Esophagus muscularis mucosa (tissue), 4 donors: ENCODE results near the gene ATP11A. TPM values are rescaled to one million over a fixed set of nuclear protein-coding genes. Genes with fewer than 3 reads are reported as not detected.

Experiments
- DNase-seq: peaks from one replicate; pipeline ENCODE4 v3.0.0-alpha.2; 2017; ENCODE audit errors: extremely low spot score
- H3K27ac ChIP-seq, 4 donors: fragments of 200-600 bp; sonication (generic); replicated peaks in 1 of 4; 1 replicate in 3 of 4; 2 replicates in 1 of 4; pipeline ENCODE4 v1.5.1; 2016 to 2019; ENCODE audit warnings: mild to moderate bottlenecking in 1 of 4
- H3K27me3 ChIP-seq, 4 donors: fragments of 200-600 bp; sonication (generic); one replicate each; pipeline versions ENCODE4 v1.5.1 to v1.6.0; 2016 to 2019
- H3K36me3 ChIP-seq, 4 donors: fragments of 200-600 bp; sonication (generic); one replicate each; pipeline ENCODE4 v1.5.1; 2016 to 2019
- H3K4me1 ChIP-seq, 4 donors: fragments of 200-600 bp; sonication (generic); one replicate each; pipeline ENCODE4 v1.5.1; 2016 to 2019
- H3K4me3 ChIP-seq, 4 donors: fragments of 200-600 bp; sonication (generic); 1 replicate in 2 of 4; 2 replicates in 2 of 4; pipeline ENCODE4 v1.5.1; 2016 to 2019; ENCODE audit warnings: mild to moderate bottlenecking in 4 of 4, moderate library complexity in 1 of 4
- H3K9me3 ChIP-seq, 4 donors: fragments of 200-600 bp; sonication (generic); 1 replicate in 3 of 4; 2 replicates in 1 of 4; pipeline ENCODE4 v1.5.1; 2016 to 2019
- CTCF ChIP-seq, 3 experiments: fragments of 200-600 bp in 2 of 3; fragments of 450-650 bp in 1 of 3; sonication (generic) in 2 of 3; IDR thresholded peaks; one replicate each; pipeline ENCODE4 v1.5.1; 2017 to 2019; ENCODE audit warnings: antibody characterized with exemption in 3 of 3, mild to moderate bottlenecking in 2 of 3, moderate library complexity in 1 of 3
- EP300 ChIP-seq: sonication (generic); formaldehyde crosslinking; IDR thresholded peaks from one replicate; pipeline ENCODE4 v1.6.1; 2017; ENCODE audit warnings: antibody characterized with exemption
- POLR2A ChIP-seq: fragments of 450-650 bp; IDR thresholded peaks from one replicate; pipeline ENCODE4 v1.6.1; 2017; ENCODE audit warnings: antibody characterized with exemption, moderate library complexity, mild to moderate bottlenecking, low read depth
- POLR2AphosphoS5 ChIP-seq, 2 donors: sonication (generic); formaldehyde crosslinking; IDR thresholded peaks; one replicate each; pipeline ENCODE4 v1.6.1; 2017; ENCODE audit warnings: antibody characterized with exemption in 2 of 2
- WGBS: methylation state at CpG from one replicate; pipeline ENCODE4 v1.1.5; 2018; 5-methylcytosine and 5-hydroxymethylcytosine counted together
- intact Hi-C: fragments of 100-400 bp; cut with DNase I; formaldehyde crosslinking; loops from one replicate; pipeline ENCODE4 v1.15.1; 2023
- total RNA-seq, 4 donors: library from RNA; depleted of rRNA; stranded (reverse); fragments of >200 nt; gene quantifications; one replicate each; pipeline versions ENCODE4 v1.1.0 to v1.2.1, GENCODE V29; 2016

Gene ATP11A
- total RNA-seq, 4 donors from 2014 or later: 11.2 to 27.8 (median 14.3) TPM

- WGBS: over 99% methylated on average over 6 of the region's 6 CpGs
- Histone ChIP-seq H3K27me3 (no peaks in the 10 kb centered on the region), H3K27ac (no peak overlapping the region), H3K36me3 (peaks cover 0 to 3% (median 0%) of the 10 kb centered on the region in 4 donors), H3K4me1 (peaks cover 0 to 14% (median 3%) of the 10 kb centered on the region in 4 donors), H3K9me3 (no peaks in the 10 kb centered on the region), H3K4me3 (no peak overlapping the region)
- intact Hi-C loops: no loop called here
- DNase-seq: no peak
- no peak for TF ChIP-seq CTCF (IDR thresholded peaks at IDR 0.05)
Measured at GRCh38 chr13:112733112-112733511, 43.3 kb downstream of the ATP11A start.

DNA sequence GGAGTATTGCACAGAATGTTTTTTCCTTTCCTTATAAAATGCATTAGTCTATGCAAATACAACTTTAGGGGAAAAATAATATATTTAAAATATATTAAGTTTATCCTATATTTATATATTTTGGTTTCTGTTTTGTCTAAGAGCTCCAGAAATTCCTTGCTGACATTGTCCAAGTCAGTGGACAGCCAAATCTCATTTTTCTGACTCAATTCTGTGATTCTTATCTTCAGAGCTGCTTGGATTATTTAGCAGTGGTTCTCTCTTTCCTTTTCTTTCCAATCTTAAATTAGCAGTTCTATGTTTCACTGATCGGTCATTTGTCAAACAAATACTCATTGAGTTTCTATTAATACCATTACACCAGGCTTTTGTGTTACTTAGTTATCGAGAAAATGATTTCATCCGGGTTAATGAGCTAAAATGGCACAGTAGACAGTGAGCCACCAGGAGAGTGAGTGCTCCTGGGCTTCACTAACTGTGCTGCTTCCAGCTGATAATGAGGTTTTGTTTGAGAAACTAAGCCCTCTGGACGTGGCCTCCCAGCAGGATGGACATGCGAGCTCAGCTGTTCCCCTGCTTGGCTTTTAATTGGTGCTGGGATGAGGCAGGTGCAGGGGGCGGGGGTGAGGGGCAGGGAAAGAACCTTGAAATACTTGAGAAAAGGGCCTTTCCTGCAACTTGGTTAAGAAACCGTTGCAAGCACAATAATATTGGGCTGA lies 44.0 kb downstream of the ATP11A start:
- intact Hi-C loops: no loop called here
- no peaks in the 10 kb centered on the region for H3K9me3 ChIP-seq
- no peak for DNase-seq
- no peaks in the 10 kb centered on the region for H3K27me3 ChIP-seq
- TF ChIP-seq POLR2AphosphoS5 (IDR thresholded peaks at IDR 0.05) (no peak), POLR2A (no peak), EP300 (no peak), CTCF (IDR thresholded peaks at IDR 0.05) (no peak)
- H3K27ac ChIP-seq: no peak overlapping the region
- no peak overlapping the region for H3K4me3 ChIP-seq
- WGBS: 62% methylated on average over 7 of the region's 7 CpGs
- peaks cover 0 to 10% (median 3%) of the 10 kb centered on the region in 4 donors for H3K4me1 ChIP-seq
- peaks cover 0 to 3% (median 0%) of the 10 kb centered on the region in 4 donors for H3K36me3 ChIP-seq

- TF ChIP-seq POLR2AphosphoS5 (IDR thresholded peaks at IDR 0.05) (no peak), EP300 (no peak), CTCF (IDR thresholded peaks at IDR 0.05) (no peak), POLR2A (no peak)
- WGBS: 80% methylated on average over 17 of the region's 17 CpGs
- no peaks in the 10 kb centered on the region for H3K9me3 ChIP-seq
- peaks cover 0 to 3% (median 0%) of the 10 kb centered on the region in 4 donors for H3K36me3 ChIP-seq
- H3K4me3 ChIP-seq: no peak overlapping the region
- H3K27me3 ChIP-seq: no peaks in the 10 kb centered on the region
- H3K4me1 ChIP-seq: peaks cover 0 to 6% (median 3%) of the 10 kb centered on the region in 4 donors
- no peak for DNase-seq
- no peak overlapping the region for H3K27ac ChIP-seq
- intact Hi-C loops: no loop called here
Measured at GRCh38 chr13:112734696-112735547, 45.1 kb downstream of the ATP11A start.

DNA sequence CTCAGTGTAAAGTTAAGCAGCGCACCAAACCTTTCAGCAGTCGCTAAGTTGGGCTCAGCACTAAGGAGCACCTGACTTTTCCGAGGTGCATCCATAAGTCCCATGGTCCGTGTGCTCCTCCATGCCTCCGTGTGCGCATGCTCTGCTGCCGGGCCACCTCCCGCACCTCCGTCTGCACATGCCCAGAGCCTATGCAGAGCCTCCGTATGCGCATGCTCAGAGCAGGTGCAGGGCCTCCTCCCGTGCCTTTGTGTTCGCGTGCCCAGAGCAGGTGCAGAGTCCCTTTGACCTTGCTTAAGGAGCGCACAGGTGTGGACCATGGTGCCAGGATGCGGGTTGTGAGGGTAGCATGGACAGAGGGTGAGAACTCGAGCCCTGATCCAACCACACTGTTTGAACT lies 46.0 kb downstream of the ATP11A start:
- Histone ChIP-seq H3K27ac (no peak overlapping the region), H3K4me3 (no peak overlapping the region), H3K4me1 (peaks cover under 1 to 12% (median 9%) of the 10 kb centered on the region in 4 donors), H3K27me3 (no peaks in the 10 kb centered on the region), H3K36me3 (peaks cover 0 to 3% (median 0%) of the 10 kb centered on the region in 4 donors), H3K9me3 (no peaks in the 10 kb centered on the region)
- TF ChIP-seq CTCF (IDR thresholded peaks at IDR 0.05) (no peak), POLR2A (no peak), POLR2AphosphoS5 (IDR thresholded peaks at IDR 0.05) (no peak), EP300 (no peak)
- 95% methylated on average over 17 of the region's 17 CpGs for WGBS
- intact Hi-C loops: no loop called here
- no peak for DNase-seq
